WTC11 (cell line): Measurements from ENCODE around the gene NCKAP5.

ENCODE experiments used
- CREB1 ChIP-seq: sonication (generic); formaldehyde crosslinking; IDR thresholded peaks from 2 replicates; pipeline ENCODE4 v1.8.0; 2023; ENCODE audit warnings: mild to moderate bottlenecking, missing genetic modification reagents
- NFE2L1 ChIP-seq: sonication (generic); formaldehyde crosslinking; IDR thresholded peaks from 2 replicates; pipeline ENCODE4 v1.8.1; 2023; ENCODE audit warnings: missing genetic modification reagents
- NR2C2 ChIP-seq: sonication (generic); formaldehyde crosslinking; IDR thresholded peaks from 2 replicates; pipeline ENCODE4 v1.8.0; 2022; ENCODE audit warnings: mild to moderate bottlenecking, missing genetic modification reagents
- RELA ChIP-seq: sonication (generic); formaldehyde crosslinking; IDR thresholded peaks from 2 replicates; pipeline ENCODE4 v1.8.1; 2022; ENCODE audit warnings: missing genetic modification reagents, mild to moderate bottlenecking, borderline replicate concordance
- TF ChIP-seq, protein P1 (sequence below): fragments of 200-600 bp; IDR thresholded peaks from 2 replicates; pipeline ENCODE4 v1.8.0; 2022; ENCODE audit warnings: antibody characterized with exemption
- TF ChIP-seq, protein P2 (sequence below): sonication (generic); formaldehyde crosslinking; IDR thresholded peaks from 2 replicates; pipeline ENCODE4 v1.8.0; 2023; ENCODE audit warnings: missing genetic modification reagents, mild to moderate bottlenecking, borderline replicate concordance
- TF ChIP-seq, protein P3 (sequence below): sonication (generic); formaldehyde crosslinking; IDR thresholded peaks from 2 replicates; pipeline ENCODE4 v1.8.0; 2022; ENCODE audit warnings: mild to moderate bottlenecking, missing genetic modification reagents
- TF ChIP-seq, protein P4 (sequence below): sonication (generic); formaldehyde crosslinking; IDR thresholded peaks from 2 replicates; pipeline ENCODE4 v1.8.1; 2022; ENCODE audit warnings: low read depth, missing genetic modification reagents, borderline replicate concordance

DNA sequence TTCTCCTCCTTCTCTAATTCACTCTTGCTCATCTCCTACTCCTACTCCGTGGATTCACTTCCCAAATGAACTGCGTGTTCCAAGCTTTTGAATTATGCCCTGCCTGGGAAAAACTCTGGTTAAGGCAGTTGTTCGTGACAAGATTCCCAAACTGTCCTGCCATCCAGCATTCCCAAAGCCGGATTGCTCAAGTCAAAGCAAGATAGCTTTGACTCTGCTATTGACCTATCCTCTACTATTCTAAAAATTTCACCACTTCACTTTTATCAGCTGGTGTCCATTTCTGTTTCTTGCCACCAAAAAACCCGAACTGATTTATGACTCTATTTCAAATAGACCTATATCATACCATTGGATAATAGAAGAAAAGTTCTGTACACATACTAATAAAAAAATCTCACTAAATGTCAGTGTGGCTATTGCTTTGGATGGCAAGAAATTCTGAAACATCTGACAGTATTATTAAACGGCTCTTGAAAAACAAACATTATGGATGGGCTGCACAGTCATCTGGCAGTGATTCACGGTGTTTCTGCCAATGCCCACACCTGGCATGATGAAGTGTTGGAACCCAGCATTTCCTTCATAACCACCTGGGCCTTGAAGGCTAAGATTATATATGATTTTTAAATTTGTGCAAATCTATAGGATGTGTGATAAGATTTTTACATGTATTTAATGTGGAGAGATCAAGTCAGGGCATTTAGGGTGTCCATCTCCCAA is 87.4 kb downstream of the NCKAP5 start:
- TF ChIP-seq, protein P1, sequence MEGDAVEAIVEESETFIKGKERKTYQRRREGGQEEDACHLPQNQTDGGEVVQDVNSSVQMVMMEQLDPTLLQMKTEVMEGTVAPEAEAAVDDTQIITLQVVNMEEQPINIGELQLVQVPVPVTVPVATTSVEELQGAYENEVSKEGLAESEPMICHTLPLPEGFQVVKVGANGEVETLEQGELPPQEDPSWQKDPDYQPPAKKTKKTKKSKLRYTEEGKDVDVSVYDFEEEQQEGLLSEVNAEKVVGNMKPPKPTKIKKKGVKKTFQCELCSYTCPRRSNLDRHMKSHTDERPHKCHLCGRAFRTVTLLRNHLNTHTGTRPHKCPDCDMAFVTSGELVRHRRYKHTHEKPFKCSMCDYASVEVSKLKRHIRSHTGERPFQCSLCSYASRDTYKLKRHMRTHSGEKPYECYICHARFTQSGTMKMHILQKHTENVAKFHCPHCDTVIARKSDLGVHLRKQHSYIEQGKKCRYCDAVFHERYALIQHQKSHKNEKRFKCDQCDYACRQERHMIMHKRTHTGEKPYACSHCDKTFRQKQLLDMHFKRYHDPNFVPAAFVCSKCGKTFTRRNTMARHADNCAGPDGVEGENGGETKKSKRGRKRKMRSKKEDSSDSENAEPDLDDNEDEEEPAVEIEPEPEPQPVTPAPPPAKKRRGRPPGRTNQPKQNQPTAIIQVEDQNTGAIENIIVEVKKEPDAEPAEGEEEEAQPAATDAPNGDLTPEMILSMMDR, result no peak
- TF ChIP-seq RELA (CRISPR knock-in tag) (no peak), NR2C2 (CRISPR knock-in tag) (no peak), CREB1 (CRISPR knock-in tag) (no peak), NFE2L1 (no peak)
- TF ChIP-seq, protein P2, sequence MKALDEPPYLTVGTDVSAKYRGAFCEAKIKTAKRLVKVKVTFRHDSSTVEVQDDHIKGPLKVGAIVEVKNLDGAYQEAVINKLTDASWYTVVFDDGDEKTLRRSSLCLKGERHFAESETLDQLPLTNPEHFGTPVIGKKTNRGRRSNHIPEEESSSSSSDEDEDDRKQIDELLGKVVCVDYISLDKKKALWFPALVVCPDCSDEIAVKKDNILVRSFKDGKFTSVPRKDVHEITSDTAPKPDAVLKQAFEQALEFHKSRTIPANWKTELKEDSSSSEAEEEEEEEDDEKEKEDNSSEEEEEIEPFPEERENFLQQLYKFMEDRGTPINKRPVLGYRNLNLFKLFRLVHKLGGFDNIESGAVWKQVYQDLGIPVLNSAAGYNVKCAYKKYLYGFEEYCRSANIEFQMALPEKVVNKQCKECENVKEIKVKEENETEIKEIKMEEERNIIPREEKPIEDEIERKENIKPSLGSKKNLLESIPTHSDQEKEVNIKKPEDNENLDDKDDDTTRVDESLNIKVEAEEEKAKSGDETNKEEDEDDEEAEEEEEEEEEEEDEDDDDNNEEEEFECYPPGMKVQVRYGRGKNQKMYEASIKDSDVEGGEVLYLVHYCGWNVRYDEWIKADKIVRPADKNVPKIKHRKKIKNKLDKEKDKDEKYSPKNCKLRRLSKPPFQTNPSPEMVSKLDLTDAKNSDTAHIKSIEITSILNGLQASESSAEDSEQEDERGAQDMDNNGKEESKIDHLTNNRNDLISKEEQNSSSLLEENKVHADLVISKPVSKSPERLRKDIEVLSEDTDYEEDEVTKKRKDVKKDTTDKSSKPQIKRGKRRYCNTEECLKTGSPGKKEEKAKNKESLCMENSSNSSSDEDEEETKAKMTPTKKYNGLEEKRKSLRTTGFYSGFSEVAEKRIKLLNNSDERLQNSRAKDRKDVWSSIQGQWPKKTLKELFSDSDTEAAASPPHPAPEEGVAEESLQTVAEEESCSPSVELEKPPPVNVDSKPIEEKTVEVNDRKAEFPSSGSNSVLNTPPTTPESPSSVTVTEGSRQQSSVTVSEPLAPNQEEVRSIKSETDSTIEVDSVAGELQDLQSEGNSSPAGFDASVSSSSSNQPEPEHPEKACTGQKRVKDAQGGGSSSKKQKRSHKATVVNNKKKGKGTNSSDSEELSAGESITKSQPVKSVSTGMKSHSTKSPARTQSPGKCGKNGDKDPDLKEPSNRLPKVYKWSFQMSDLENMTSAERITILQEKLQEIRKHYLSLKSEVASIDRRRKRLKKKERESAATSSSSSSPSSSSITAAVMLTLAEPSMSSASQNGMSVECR (CRISPR knock-in tag), result no peak
- TF ChIP-seq, protein P3, sequence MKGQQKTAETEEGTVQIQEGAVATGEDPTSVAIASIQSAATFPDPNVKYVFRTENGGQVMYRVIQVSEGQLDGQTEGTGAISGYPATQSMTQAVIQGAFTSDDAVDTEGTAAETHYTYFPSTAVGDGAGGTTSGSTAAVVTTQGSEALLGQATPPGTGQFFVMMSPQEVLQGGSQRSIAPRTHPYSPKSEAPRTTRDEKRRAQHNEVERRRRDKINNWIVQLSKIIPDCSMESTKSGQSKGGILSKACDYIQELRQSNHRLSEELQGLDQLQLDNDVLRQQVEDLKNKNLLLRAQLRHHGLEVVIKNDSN (CRISPR knock-in tag), result no peak
- TF ChIP-seq, protein P4, sequence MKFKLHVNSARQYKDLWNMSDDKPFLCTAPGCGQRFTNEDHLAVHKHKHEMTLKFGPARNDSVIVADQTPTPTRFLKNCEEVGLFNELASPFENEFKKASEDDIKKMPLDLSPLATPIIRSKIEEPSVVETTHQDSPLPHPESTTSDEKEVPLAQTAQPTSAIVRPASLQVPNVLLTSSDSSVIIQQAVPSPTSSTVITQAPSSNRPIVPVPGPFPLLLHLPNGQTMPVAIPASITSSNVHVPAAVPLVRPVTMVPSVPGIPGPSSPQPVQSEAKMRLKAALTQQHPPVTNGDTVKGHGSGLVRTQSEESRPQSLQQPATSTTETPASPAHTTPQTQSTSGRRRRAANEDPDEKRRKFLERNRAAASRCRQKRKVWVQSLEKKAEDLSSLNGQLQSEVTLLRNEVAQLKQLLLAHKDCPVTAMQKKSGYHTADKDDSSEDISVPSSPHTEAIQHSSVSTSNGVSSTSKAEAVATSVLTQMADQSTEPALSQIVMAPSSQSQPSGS (CRISPR knock-in tag), result no peak
